ENCODE results near the gene ETHE1.
"Not testable (repeated sequence)": the region's sequence is repeated elsewhere in the genome, so short reads cannot be mapped to it uniquely, and the experiment has no call there.

ETHE1 gene

GRCh38 chr19:43522929-43523328 is 4.1 kb downstream of the ETHE1 start:
- no peak for DNase-seq

- no peak for DNase-seq
Measured at GRCh38 chr19:43519436-43520088, 7.4 kb downstream of the ETHE1 start.

- DNase-seq = no peak
Measured at GRCh38 chr19:43518051-43518450, 8.9 kb downstream of the ETHE1 start.

GRCh38 chr19:43512399-43512798 is 14.6 kb downstream of the ETHE1 start:
- DNase-seq = not testable (repeated sequence)

- DNase-seq = no peak
Measured at GRCh38 chr19:43511324-43511723, 15.7 kb downstream of the ETHE1 start.

- no peak for DNase-seq
Measured at GRCh38 chr19:43510713-43511112, 16.3 kb downstream of the ETHE1 start.

GRCh38 chr19:43507880-43508279 is 19.1 kb downstream of the ETHE1 start:
- no peak for DNase-seq

DNA sequence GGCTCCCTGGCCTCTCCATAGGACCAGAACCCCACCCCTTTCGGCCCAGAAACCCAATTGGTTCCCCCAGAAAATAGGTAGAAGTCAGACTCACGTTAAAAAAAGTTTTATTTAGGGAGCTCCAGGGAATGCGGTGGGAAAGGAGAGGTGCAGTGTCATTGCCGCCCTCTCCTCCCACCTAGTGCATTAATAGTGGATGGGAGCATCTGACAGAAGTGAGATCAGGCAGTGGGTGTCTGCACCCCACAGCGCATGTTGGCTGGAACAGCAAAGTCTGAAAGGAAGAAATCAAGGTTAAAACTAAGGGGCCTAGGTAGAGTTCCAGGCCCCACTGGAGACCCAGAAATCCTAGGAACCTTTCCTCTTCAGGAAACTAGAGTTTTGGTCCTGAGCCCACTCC is 20.4 kb downstream of the ETHE1 start:
- no peak for DNase-seq

DNA sequence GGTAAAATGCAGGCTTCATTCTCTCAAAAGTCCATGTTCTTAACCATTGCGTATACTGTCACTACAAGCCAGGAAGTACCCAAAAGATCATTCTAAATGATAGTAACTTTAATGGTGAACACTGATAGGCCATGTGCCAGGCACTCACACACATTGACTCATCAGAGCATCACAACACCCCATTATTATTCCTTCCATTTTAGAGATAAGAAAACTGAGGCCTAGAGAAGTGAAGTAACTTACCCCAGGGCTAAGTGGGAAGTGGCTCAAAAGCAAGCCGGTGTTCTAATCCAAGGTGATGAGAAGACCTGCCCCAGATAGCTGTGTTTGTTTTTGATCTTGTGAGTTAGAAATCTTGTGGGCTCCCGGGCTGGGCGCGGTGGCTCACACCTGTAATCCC is 21.1 kb downstream of the ETHE1 start:
- no peak for DNase-seq

DNA sequence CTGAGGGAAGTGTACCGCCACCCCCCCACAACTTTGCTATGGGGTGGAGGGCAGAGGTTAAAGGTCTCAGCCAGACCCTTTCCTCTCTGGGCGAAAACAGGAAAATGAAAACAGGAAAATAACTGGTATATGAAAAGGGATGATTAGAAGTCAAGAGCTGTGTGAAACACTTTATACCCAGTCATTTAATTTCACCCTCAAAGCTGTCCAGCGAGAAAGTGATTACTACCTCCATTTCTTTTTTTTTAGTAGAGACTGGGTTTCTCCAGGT is 21.9 kb downstream of the ETHE1 start:
- no peak for DNase-seq

- no peak for DNase-seq
Measured at GRCh38 chr19:43504426-43505185, 22.4 kb downstream of the ETHE1 start, which contains the start of gene PHLDB3. TSS of gene PHLDB3 (minus strand) at chr19:43504746. CDS start at chr19:43504118, 628 bp downstream.

DNA sequence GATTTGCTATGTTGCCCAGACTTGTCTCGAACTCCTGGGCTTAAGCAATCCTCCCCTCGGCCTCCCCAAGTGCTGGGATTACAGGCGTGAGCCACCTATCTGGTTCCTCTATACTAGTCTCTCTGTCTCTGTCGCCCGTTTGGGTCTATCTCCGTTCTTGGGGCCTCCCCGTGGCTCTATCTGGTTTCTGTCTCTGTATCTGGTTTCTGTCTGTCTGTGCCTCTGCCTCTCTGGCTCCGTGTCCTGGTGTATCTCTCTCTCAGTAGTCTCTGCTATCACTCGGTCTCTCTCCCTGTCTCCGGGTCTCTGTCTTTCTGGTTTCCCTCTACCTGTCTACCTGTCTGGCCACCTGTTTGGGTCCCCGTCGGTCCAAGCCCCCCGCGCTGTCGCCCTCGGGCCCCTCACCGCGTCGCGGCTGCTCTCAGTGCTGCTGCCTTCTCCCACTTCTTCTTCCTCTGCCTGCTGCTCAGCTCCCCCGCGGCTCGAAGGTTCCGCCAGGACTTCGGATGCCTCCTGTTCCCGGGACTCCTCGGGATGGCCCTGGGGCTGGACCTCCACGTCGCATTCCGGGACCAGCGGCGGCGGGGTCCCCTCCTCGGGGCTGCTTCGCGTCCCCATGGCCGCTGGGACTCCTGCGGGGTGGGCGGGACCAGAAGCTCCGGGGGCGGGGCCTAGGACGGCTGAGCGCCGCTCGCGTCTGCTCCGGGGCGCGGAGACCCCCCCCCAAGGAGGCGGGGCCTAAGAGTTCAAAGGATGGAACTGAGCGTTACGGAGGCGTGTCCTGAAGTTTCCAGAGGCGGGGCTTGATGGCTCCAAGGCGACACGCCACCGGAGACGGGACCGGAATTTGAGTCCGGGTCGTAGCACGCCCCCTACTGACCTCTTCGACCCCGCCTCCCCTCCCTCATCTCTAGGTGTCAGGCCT is 23.2 kb downstream of the ETHE1 start:
- DNase-seq = peak; percentile 38

GRCh38 chr19:43502419-43502976 is 24.5 kb downstream of the ETHE1 start:
- no peak for DNase-seq

DNA sequence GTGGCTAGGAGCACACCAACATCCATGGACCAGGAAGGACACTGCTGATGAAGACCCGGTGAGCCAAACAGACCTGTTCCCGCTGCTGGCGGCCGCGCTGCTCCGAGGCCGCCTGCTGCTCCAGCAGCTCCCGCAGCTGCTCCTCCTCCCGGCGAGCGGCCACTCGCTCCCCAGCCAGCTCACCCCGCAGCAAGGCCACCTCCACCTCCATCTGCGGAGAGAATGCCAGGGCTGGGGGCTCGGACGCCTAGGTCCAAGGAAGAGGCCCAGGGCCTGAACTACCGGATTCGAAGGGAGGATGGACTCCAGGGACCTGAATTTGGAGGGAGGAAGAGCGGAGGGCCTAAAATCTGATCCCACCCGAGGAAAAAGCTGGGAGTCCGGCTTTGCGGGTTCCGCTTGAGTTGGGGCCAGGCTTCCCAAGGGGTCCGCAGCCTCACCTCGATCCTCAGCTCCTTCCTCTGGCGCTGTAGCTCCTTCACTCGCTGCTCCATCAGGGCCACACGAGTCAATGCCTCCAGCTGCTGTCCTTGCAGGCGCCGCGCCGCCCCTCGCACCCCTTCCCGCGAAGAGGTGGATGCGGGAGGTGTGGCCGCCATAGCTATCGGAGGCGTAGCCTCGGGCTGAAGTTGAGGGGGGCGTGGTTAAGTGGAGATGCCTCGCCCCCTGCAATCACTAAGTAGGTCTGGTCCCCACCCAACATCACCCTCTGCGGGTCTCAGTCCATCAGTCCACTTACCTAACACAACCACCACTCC is 25.2 kb downstream of the ETHE1 start:
- no peak for DNase-seq

- DNase-seq = no peak
Measured at GRCh38 chr19:43499042-43499441, 28.0 kb downstream of the ETHE1 start.

DNA sequence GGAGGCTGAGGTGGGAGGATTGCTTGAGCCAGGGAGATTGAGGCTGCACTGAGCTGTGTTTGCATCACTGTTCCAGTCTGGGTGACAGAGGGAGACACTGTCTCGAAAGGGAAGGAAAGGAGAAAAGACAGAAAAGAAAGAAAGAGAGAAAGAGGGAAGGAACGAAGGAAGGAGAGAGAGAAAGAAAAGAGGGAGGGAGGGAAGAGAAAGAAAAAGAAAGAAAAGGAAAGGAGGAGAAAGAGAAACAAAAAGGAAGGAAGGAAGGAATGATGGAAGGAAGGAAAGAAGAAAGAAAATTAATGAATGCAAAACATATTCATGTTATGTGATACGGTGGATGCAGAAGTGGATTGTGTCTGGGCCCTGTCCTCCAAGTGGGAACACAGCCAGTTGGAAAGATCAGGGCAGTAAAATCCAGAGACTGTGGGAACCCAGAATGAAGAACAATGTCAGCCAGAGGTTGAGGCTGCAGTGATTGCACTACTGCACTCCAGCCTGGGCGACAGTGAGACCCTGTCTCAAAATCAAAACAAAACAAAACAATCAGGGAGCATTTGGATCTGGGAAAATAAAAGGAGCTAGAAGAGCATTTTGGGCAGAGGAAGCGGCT is 28.7 kb downstream of the ETHE1 start:
- DNase-seq = no peak

DNA sequence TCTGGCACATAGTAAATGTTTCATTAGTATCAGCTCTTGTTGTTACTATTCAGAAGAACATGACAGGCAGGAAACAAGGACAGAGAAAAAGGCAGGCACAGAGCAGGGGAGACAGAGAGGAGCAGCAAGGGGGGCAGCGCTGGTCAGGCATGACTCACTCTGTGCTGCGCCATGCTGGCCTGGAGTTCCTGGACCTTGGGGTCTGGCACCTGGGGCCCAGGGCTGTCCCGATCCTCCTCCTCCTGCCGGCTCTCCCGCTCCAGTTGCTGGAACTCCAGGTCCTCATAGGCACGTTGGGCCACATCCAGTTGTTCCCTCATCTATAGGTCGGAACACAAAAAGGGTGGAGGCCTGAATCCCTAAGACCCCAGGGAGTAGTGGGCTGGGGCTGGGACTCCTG is 30.0 kb downstream of the ETHE1 start:
- DNase-seq = no peak

GRCh38 chr19:43495082-43495481 is 31.9 kb downstream of the ETHE1 start:
- no peak for DNase-seq

DNA sequence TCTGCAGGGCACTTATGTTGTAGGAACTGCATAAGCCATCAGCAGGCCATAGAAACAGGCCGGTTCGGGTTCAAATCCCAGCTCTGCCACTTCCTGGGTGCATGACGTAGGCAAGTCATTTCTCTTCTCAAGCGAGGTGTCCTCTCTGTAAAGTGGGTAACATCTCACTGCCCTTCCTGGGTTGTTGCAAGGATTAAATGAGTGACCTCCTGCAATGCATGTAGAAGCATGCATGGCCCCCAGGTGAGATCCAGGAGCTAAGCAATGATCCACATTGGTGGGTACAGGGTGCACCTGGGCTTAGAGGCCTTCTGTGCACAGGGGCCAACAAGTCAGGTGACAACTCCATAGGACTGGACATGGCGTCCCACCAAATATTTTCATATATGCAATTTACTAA is 36.2 kb downstream of the ETHE1 start:
- no peak for DNase-seq

DNA sequence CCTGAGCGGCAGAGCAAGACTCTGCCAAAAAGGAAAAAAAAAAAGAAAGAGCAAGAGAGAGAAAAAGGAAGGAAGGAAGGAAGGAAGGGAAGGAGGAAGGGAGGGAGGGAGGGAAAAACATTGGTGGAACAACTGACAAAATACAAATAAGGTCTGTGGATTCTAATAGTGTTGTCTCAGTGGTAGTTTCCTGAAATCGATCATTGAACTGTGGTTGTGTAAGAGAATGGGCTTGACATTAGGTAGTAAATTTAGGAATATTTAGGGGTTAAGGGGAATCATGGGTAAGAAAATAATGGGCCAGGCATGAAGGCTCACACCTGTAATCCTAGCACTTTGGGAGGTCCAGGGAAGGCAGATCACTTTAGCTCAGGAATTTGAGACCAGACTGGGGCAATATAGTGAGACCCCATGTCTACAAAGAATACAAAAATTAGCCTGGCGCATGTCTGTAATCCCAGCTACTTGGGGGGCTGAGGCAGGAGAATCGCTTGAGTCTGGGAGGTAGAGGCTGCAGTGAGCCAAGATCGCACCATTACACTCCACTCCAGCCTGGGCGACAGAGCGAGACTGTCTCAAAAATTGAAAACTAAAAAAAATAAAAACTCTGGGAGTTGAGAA is 36.9 kb downstream of the ETHE1 start:
- no peak for DNase-seq

GRCh38 chr19:43489310-43489709 is 37.7 kb downstream of the ETHE1 start:
- no peak for DNase-seq

DNA sequence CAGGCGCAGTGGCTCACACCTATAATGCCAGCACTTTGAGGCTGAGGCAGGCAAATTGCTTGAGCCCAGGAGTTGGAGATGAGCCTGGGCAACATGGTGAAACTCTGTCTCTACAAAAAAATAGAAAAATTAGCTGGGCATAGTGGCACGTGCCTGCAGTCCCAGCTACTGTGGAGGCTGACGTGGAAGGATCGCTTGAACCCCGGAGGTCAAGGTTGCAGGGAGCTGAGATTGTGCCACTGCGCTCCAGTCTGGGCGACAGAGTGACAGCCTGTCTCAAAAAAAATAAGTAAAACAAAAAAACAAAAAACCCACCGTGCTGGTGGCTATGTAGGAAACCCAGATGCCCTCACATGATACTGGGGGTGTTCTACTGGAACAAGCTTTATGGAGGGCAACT is 38.8 kb downstream of the ETHE1 start:
- DNase-seq = no peak

All from SIG-M5 (cell line).